ENCODE data around the gene SAT2. TPM values are rescaled to one million over a fixed set of nuclear protein-coding genes. Genes with fewer than 3 reads are reported as not detected.

Gene SAT2
- total RNA-seq, 1 donor from 2014 or later, result 34.6 TPM

DNA sequence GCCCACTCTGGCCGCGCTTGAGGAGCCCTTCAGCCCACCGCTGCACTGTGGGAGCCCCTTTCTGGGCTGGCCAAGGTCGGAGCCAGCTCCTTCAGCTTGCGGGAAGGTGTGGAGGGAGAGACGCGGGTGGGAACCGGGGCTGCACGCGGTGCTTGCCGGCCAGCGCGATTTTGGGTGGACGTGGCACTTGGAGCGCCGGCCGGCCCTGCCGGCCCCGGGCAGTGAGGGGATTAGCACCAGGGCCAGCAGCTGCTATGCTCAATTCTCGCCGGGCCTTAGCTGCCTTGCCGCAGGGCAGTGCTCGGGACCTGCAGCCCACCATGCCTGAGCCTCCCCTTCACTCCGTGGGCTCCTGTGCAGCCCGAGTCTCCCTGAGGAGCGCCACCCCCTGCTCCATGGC, 13.2 kb upstream of the SAT2 start:
- H3K9ac ChIP-seq, result no peak overlapping the region
- Mint-ChIP-seq H3K27ac (no peak overlapping the region), H3K36me3 (no peaks in the 10 kb centered on the region), H3K27me3 (ENCODE audit: insufficient read depth, low read depth) (peaks cover 2% of the 10 kb centered on the region), H3K4me3 (no peak overlapping the region), H3K9me3 (no peaks in the 10 kb centered on the region), H3K4me1 (peaks cover 9% of the 10 kb centered on the region)
- no peak overlapping the region for H2AFZ ChIP-seq (replicated peaks)
- H3K4me3 ChIP-seq, result no peak overlapping the region
- H3K4me2 ChIP-seq, result no peak overlapping the region
- H3K9me3 ChIP-seq (ENCODE audit: low read depth), result no peaks in the 10 kb centered on the region
- DNase-seq (ENCODE audit: low spot score), result no peak
- H3K4me1 ChIP-seq, result peaks cover 7% of the 10 kb centered on the region
- no peaks in the 10 kb centered on the region for H3F3A ChIP-seq (ENCODE audit: low read depth)
- no peaks in the 10 kb centered on the region for H3K36me3 ChIP-seq
- no peaks in the 10 kb centered on the region for H3K27me3 ChIP-seq
- H3K27ac ChIP-seq, result no peak overlapping the region
- H3K79me2 ChIP-seq (ENCODE audit: low read depth), result no peaks in the 10 kb centered on the region
- H4K20me1 ChIP-seq (ENCODE audit: low read depth), result no peaks in the 10 kb centered on the region
- TF ChIP-seq EZH2phosphoT487 (IDR thresholded peaks at IDR 0.05) (no peak), EZH2 (IDR thresholded peaks at IDR 0.05) (no peak)
- TF ChIP-seq, protein P1, sequence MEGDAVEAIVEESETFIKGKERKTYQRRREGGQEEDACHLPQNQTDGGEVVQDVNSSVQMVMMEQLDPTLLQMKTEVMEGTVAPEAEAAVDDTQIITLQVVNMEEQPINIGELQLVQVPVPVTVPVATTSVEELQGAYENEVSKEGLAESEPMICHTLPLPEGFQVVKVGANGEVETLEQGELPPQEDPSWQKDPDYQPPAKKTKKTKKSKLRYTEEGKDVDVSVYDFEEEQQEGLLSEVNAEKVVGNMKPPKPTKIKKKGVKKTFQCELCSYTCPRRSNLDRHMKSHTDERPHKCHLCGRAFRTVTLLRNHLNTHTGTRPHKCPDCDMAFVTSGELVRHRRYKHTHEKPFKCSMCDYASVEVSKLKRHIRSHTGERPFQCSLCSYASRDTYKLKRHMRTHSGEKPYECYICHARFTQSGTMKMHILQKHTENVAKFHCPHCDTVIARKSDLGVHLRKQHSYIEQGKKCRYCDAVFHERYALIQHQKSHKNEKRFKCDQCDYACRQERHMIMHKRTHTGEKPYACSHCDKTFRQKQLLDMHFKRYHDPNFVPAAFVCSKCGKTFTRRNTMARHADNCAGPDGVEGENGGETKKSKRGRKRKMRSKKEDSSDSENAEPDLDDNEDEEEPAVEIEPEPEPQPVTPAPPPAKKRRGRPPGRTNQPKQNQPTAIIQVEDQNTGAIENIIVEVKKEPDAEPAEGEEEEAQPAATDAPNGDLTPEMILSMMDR (IDR thresholded peaks at IDR 0.05), result no peak

DNA sequence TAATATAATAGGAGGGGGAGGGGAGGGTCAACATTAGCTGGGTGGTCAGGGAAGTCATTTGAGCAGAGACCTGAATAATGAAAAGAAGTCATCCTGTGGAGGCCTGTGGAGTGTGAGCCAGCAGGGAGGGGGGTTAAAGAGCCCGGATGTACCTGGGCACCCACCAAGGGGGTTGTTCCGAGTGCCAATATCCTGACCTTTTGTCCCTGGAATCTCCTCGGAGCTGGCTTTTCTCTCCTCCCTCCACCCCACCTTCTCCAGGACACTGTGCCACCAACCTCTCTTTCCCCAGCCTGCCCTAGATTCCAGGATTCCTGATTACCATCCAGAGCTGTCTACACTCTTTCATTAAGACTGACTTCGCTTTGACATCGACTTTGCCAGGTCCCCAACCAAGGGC, 8.5 kb upstream of the SAT2 start:
- no peak overlapping the region for H3K4me2 ChIP-seq
- H3K27me3 ChIP-seq, result no peaks in the 10 kb centered on the region
- H3K4me1 ChIP-seq, result peaks cover 7% of the 10 kb centered on the region
- no peak overlapping the region for H3K27ac ChIP-seq
- H3K27me3 Mint-ChIP-seq (ENCODE audit: insufficient read depth, low read depth), result peaks cover 2% of the 10 kb centered on the region
- peak overlapping the region; percentile 27 for H3K4me3 Mint-ChIP-seq
- H3K36me3 Mint-ChIP-seq, result no peaks in the 10 kb centered on the region
- H3K9me3 Mint-ChIP-seq, result no peaks in the 10 kb centered on the region
- no peaks in the 10 kb centered on the region for H3K79me2 ChIP-seq (ENCODE audit: low read depth)
- TF ChIP-seq EZH2phosphoT487 (IDR thresholded peaks at IDR 0.05) (no peak), EZH2 (IDR thresholded peaks at IDR 0.05) (no peak)
- TF ChIP-seq, protein P1 (IDR thresholded peaks at IDR 0.05), result no peak
- H3F3A ChIP-seq (ENCODE audit: low read depth), result no peaks in the 10 kb centered on the region
- H2AFZ ChIP-seq (replicated peaks), result no peak overlapping the region
- no peak overlapping the region for H3K9ac ChIP-seq
- no peaks in the 10 kb centered on the region for H4K20me1 ChIP-seq (ENCODE audit: low read depth)
- DNase-seq (ENCODE audit: low spot score), result no peak
- peaks cover 32% of the 10 kb centered on the region for H3K4me1 Mint-ChIP-seq
- no peak overlapping the region for H3K4me3 ChIP-seq
- H3K27ac Mint-ChIP-seq, result peak overlapping the region; percentile 58
- H3K36me3 ChIP-seq, result no peaks in the 10 kb centered on the region
- H3K9me3 ChIP-seq (ENCODE audit: low read depth), result no peaks in the 10 kb centered on the region

DNA sequence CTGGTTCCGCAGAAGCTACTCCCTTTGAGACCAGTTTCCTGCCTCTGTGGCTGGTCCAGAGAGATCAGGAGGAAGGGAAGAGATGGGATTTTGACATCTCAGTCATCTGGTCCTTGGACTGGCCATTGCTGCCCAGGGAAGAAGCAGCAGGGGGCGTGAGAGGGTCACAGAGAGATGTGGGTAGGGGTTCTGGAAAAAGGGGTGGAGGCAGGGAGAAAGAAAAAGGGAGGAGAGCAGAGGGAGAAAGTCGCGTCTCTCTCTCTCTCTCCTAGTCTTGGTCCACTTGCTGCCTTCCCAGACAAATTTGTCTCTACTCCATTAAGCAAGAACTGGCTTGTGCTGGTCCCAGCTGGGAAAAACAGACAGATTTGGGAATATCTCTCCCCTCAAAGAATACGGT, 6.8 kb upstream of the SAT2 start:
- H3K4me3 ChIP-seq, result no peak overlapping the region
- H3K27me3 ChIP-seq, result no peaks in the 10 kb centered on the region
- no peaks in the 10 kb centered on the region for H3K79me2 ChIP-seq (ENCODE audit: low read depth)
- no peaks in the 10 kb centered on the region for H3K36me3 Mint-ChIP-seq
- peaks cover 44% of the 10 kb centered on the region for H3K4me1 Mint-ChIP-seq
- peak overlapping the region; percentile 87 for H2AFZ ChIP-seq (replicated peaks)
- H3F3A ChIP-seq (ENCODE audit: low read depth), result no peaks in the 10 kb centered on the region
- peaks cover 5% of the 10 kb centered on the region for H3K27me3 Mint-ChIP-seq (ENCODE audit: insufficient read depth, low read depth)
- H3K9me3 Mint-ChIP-seq, result no peaks in the 10 kb centered on the region
- H3K9me3 ChIP-seq (ENCODE audit: low read depth), result no peaks in the 10 kb centered on the region
- no peak overlapping the region for H3K9ac ChIP-seq
- peak overlapping the region; percentile 5 for H3K4me2 ChIP-seq
- H3K4me3 Mint-ChIP-seq, result no peak overlapping the region
- DNase-seq (ENCODE audit: low spot score), result peak; percentile 77
- H3K4me1 ChIP-seq, result peaks cover 7% of the 10 kb centered on the region
- H3K27ac Mint-ChIP-seq, result peak overlapping the region; percentile 72
- TF ChIP-seq, protein P1 (IDR thresholded peaks at IDR 0.05), result peak; percentile 61
- TF ChIP-seq EZH2phosphoT487 (IDR thresholded peaks at IDR 0.05), result no peak
- TF ChIP-seq EZH2 (IDR thresholded peaks at IDR 0.05), result no peak
- H4K20me1 ChIP-seq (ENCODE audit: low read depth), result no peaks in the 10 kb centered on the region
- no peak overlapping the region for H3K27ac ChIP-seq
- H3K36me3 ChIP-seq, result no peaks in the 10 kb centered on the region

Measured in neural progenitor cell (in vitro differentiated cells).